HG03045 (cell line): Measurements from ENCODE around the gene GALNT16.
"Not testable (repeated sequence)": the region's sequence is repeated elsewhere in the genome, so short reads cannot be mapped to it uniquely, and the experiment has no call there.

ENCODE experiments used
- ATAC-seq: cut with Tn5 transposase; IDR thresholded peaks from one replicate; pipeline ENCODE4 v1.9.1; 2021; ENCODE audit warnings: mild to moderate bottlenecking, moderate library complexity; ENCODE audit not compliant: unreplicated experiment

GALNT16 gene

DNA sequence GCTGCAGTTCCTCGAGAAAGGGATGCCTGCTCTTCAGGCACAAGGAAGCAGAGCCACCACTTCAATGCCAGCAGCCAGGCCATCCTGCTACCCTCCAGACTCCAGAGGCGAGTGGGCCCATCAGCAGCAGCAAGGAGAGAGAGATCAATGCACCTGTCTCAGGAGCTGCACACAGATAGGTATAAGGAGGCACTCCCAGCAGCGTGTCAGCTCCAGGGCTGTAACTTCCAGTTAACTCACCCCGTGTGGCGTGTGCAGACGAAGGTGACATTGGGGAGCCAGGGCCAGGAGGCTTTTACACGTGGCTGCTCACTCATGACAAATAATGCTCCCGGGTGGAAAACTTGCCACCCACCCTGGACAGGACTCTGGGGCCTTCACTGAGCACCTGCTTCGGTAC lies 24.2 kb downstream of the GALNT16 start:
- ATAC-seq: no peak

DNA sequence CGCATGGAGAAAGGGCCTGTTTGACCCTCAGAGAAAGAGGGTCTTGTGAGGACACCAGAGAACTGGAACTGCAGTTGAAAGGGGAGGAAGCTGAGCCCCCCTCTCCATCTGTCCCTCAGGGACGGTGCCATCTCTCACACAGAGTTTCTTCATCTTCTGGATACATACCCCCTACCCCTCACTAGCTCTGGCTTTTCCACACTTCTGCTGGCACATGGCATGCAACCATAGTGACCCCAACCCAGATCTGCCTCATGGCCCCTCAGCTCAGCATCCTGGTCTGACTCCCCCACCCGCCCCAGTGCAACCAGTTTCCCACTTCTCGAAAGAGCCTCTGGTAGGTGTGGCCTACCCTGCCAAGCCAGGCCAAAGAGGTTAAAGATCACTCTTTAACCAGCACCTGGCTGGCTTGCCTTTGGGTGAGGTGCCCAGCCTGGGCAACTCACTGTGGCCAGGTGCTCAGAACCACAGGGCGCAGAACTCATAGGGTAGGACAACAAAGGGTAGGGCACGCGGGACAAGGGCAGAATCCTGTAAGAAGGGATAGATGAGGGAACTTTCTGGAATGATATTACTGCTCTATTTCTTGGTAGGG lies 25.8 kb downstream of the GALNT16 start:
- ATAC-seq: no peak

DNA sequence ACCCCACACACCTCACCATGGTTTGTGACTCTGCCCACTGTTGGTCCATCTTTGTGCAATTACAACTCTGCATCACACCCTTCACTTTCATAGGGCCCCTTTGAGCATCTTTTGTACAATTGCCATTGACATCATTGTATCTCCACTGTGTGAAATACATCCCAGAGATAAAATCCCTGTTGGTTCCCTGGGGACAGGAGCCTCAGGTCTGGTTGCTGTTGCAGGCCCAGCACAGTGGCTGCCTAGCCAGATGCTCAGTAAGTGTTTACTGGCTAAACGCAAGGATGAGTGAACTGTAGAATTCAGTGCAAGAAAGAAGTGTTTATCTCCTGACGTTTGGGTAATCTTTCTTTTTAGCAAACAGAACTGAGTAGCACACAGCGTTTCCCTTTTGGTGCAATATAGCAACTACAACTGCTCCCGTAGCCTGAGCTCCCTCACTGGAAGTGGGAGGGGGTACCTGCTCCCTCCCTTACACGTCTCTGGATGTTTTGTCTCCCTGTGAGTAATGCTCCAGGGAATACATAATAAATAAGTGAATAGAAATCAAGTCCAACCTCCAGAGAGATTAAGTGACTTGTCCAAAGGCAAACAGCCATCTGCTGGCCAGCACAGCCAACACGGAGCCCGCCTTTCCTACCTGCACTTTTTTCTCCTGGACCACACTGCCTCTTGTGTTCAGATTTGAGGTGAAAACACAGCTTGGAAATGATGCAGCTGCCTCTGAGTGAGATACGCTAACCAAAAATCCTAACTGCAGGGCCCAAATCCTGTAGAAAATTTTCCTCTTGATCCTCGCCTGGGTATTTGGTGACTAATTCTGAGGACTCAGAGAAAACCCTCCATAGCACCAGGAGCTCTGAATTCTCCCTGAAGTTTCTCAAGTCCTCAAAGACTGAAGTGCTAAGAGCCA lies 27.4 kb downstream of the GALNT16 start:
- ATAC-seq: no peak

DNA sequence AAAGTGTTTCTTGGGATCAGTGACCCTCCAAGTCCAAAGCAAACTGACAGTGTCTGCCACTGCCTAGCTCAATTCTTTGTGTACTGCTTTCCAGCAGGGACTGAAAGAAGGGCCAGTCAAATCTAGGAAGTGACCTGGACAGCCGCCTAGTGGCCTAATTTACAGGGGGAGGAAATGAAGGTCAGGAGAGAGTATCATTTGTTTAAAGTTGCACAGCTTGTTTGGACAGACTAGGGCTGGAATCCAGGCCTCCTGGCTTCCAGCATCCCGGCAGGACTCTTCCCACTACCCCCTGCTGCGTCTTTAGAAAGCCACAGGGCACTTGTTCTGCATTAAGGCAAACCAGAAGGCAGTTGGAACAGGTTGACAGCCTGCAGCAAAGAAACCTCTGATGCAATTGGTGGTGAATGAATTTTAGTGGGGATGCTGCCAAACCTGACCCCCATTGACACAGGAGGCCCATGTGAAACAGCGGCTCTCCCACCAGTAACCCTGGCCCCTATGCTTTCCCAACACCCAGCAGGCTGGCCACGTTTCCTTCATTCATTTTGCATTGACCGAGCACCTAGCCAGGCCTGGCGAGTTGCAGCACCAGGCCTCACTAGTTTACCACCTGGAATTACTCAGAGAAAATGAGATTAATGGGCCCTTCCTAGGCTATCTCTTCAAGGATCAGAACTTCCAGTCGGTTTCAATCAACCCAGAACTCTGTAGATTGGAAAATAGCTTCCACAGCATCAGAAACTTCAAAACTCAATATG lies 28.2 kb downstream of the GALNT16 start:
- no peak for ATAC-seq

DNA sequence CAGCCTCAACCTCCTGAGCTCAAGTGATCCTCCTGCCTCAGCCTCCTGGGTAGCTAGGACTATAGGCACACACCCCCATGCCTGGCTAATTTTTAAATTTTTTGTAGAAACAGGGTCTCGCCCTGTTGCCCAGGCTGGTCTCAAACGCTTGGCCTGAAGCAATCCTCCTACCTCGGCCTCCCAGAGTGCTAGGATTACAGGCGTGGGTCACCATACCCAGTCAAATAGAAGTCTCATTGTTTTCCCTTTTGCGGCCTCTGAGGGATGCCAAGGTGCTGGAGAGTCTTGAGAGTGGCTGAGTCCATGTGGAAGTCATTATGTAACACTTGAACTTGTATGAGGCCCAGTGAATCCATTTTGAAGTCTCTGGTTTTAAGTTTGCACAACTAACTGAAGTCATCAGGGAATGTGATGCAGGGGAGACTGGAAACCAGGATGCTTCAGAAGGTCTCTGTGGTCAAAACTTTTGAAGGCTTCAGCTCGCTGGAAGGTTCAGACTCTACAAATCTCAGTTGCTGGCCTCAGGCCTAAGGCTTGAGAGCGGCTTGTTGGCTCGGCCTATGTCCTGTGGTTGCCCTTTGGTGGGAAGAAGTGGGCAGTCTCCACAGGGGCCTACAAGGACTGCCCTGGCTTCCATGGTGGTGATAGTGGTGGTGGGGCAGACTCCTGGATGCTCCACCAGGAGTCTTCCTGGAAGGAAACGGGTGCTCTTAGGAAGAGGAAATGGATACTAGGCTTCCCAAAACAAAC lies 29.2 kb downstream of the GALNT16 start:
- ATAC-seq: no peak

DNA sequence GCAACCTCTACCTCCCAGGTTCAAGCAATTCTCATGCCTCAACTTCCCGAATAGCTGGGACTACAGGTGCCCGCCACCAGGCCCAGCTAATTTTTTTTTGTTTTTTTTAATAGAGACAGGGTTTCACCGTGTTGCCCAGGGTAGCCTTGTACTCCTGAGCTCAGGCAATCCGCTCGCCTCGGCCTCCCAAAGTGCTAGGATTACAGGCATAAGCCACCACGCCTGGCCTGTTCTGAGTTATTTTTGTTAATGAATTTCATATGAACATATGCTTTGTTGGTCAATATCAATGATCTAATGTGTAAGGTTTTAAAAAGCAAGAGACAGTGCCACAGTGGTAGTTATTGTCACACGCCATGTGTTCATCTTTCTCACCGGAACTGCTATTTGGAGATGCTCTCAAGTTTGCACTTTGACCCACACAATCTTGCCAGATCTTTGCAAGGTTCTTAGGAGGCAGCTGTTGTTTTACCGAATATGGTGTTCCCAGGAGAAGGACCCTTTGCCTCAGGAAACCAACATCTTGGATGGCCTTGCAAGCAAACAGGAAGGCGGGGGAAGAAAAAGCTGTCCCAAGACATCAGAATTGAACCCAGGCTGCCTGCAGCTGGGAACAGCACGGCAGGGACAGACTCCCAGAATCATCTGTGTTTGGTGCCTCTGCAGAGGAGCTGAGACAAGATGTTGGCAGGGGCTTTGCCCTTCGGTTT lies 30.0 kb downstream of the GALNT16 start:
- no peak for ATAC-seq

GRCh38 chr14:69290881-69291280 lies 30.9 kb downstream of the GALNT16 start:
- not testable (repeated sequence) for ATAC-seq

- no peak for ATAC-seq
Observed at GRCh38 chr14:69291396-69291795, 31.4 kb downstream of the GALNT16 start.

DNA sequence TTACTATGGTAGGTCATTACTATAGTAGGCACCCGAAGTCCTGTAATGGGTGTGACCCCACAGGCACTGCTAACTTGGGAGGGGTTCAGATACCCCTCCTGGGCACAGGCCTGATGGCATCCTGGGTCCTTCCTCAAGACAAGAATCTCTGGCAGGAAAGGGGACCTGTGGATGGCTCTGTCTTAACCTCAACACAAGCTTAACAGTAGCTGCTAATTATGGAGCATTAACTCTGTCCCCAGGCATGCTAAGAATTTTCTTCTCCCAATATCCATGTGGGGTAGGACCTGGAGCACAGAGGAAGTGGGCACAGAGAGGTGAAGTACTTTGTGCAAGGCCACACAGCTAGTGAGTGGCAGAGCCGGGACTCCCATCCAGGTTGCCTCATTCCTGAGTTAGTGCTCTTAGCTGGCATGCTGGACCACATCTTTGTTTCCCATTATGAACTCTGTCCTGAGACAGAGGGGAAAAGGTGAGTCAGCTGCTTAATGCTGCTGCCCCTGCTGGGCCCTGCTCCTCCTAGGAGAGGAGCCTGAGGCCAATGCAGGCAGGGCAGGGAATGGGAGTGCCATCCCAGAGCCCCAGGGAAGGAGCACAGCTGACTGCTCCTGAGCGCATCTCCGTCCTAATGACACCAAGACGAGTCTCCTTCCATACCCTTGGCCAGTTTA lies 32.1 kb downstream of the GALNT16 start:
- ATAC-seq: no peak

DNA sequence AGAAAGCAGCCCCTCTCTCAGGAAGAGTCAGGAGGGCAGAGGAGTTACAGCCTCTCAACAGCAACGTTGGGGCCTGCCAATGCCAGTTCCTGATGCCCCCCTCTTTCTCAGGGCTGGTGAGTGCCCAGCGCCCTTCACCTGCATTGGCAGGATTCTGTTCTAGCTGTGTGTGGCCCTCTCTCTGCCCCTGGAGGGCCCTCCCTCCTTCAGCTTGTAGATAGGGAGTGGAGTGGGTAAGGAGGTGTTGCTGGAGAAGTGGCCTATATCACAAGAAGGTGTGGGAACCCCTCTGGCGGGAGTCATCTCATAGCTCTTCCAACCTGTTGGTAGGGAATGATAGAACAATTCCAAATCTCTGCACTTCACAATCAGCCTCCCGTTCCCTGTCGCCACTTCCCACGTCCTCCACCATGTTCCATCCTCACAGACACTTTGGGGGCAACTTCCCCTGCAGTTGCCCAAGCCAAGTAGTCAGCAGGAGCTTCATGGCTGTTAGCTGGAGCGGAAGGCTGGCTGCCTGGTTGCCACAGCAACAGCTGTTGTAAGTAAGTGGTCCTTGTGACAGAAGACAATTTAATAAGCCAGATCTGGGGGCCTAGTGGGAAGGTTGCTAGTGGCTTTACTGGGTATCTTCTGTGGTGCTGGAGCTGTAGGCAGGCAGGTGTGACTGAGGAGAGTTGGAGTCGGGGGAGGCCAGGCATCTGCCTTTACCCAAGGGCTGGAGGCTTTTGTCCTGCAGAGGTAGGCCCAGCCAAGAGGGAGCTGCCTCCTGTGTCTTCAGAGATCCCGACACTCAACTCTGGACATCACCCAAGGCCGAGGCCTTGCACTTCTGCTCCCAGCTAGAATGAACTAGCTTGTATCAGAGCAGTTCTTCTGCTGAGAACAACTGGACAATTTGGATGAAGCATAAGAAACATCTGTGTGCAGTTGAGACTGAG lies 38.4 kb downstream of the GALNT16 start:
- no peak for ATAC-seq

- ATAC-seq: no peak
Observed at GRCh38 chr14:69299286-69300035, 39.5 kb downstream of the GALNT16 start.

GRCh38 chr14:69300601-69301221 lies 40.8 kb downstream of the GALNT16 start:
- ATAC-seq: no peak

DNA sequence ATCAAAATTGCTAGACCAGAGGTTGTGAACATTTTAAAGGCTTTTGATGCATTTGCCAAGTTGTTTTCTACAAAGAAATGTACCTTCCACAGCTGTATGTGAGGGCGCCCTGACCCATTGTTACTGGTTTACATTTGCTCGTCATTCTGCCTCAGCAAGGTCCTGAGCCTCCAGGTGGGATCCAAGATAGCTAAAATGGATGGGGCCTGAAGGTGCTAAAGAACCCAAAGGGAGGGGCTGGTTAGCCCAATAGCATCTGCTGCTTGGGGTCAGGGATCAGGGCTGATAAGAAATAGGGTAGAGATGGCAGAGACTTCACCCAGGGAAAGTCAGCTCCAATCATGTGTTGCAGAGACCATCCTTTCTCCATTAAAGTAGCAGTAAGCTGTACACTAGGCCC lies 43.1 kb downstream of the GALNT16 start:
- ATAC-seq: no peak

DNA sequence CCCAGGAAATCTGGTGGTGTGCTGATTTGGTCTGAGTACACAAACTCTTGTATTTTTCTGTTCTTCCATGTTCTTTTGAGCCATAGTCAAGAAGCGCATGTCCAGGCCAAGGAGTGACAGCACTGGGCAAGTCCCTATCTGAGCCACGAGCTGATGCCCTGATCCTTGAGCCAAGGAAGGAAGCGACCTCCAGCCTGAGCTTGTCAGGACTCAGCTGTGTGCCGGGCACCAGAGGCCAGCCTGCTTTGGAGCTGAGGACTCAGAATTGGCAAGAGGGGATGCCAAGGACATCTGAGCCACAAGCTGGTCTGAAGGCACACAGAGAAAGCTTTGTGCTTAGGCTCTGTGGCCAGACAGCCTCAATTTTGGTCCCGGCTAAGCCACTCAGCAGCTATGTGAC lies 52.6 kb downstream of the GALNT16 start:
- ATAC-seq: no peak

GRCh38 chr14:69313176-69313575 lies 53.2 kb downstream of the GALNT16 start:
- ATAC-seq: no peak

DNA sequence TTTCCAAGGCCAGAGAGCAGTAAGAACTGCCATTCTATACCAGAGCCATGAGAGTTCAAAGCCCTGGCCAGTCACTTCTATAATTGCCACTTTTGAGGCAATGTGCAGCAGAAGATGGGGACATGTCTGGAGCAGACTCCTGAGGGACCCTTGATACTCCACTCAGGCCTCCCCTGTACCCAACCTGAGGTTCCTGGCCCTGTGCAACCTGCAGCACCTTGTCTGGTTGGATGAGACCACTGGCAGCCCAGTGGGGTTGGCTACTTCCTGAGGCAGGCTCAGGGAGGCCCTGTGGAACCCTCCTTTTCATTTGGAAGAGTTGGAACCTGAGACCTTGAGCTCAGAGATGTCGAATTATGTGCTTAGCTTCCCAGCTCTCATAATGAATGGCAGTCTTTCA lies 54.4 kb downstream of the GALNT16 start:
- no peak for ATAC-seq

GRCh38 chr14:69315301-69315700 lies 55.3 kb downstream of the GALNT16 start:
- no peak for ATAC-seq
